ENCODE data around the gene PRSS48. TPM values are rescaled to one million over a fixed set of nuclear protein-coding genes. Genes with fewer than 3 reads are reported as not detected.

Gene PRSS48
- total RNA-seq, 1 experiment from 2014 or later: not detected

DNA sequence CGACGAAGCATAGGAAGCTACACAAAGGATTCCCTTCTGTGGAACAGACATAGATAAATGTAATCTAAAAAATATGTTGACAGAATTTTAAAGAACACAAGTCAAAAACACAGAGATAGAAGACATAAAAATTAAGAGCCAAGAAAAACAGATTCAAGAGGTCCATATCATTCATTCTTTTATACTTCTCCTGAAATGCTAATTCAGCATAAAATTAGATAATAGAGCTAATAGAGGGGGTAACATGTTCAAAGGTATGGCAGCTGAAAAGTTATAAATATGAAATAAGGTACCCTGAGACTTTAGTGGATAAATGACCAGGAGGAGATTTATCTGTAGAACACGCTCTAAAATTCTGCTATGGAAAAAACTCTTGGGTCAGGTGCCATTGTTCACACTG, 37.4 kb upstream of the PRSS48 start:
- no peaks in the 10 kb centered on the region for H3K23me2 ChIP-seq (ENCODE audit: insufficient read length, low read depth, low read length, poor library complexity, severe bottlenecking)
- H3K14ac ChIP-seq (ENCODE audit: insufficient read depth, low read length): no peak overlapping the region
- Mint-ChIP-seq H3K4me1 (peaks cover 23 to 24% of the 10 kb centered on the region in 2 experiments), H3K27ac (no peak overlapping the region), H3K27me3 (ENCODE audit: low read depth) (no peaks in the 10 kb centered on the region), H3K36me3 (ENCODE audit: insufficient read depth in 1 of 3, low read depth in 3 of 3) (peaks cover 10% of the 10 kb centered on the region in 3 experiments; a peak in 5 of 7 replicates), H3K9me3 (no peaks in the 10 kb centered on the region), H3K4me3 (no peak overlapping the region)
- no peaks in the 10 kb centered on the region for H4K20me1 ChIP-seq (ENCODE audit: control insufficient read depth, insufficient read depth, insufficient read length)
- no peak overlapping the region for H3K4ac ChIP-seq (ENCODE audit: low read depth, low read length)
- no peak for TF ChIP-seq CTCF (conservative IDR thresholded peaks at IDR 0.05)
- no peak overlapping the region for H2BK20ac ChIP-seq (ENCODE audit: low read depth, low read length, poor library complexity, severe bottlenecking)
- no peak overlapping the region for H3K9ac ChIP-seq (ENCODE audit: extremely low read depth, insufficient read length, low read length)
- H4K5ac ChIP-seq (ENCODE audit: insufficient read length, low read depth, low read length): no peak overlapping the region
- no peak overlapping the region for H2BK120ac ChIP-seq (ENCODE audit: low read depth, low read length, poor library complexity, severe bottlenecking)
- no peak overlapping the region for H2AFZ ChIP-seq (ENCODE audit: low read length)
- no peak overlapping the region for H2AK5ac ChIP-seq (ENCODE audit: insufficient read length, low read length)
- H3T11ph ChIP-seq (ENCODE audit: low read length): no peak overlapping the region
- H3K56ac ChIP-seq (ENCODE audit: insufficient read length, low read depth, low read length): no peak overlapping the region
- no CpG with 5 or more reads among the region's 3 CpGs for WGBS (ENCODE audit: extremely low coverage, insufficient read length, low lambda C conversion rate)
- no peak for DNase-seq
- no peak overlapping the region for H2BK5ac ChIP-seq (ENCODE audit: insufficient read length, low read length)
- H3K4me2 ChIP-seq (ENCODE audit: insufficient read depth, insufficient read length, low read length): no peak overlapping the region
- no peak overlapping the region for H3K18ac ChIP-seq (ENCODE audit: insufficient read length, low read depth, low read length)
- no peaks in the 10 kb centered on the region for H3K27me3 ChIP-seq (ENCODE audit: insufficient read depth, low read length)
- H3K23ac ChIP-seq (ENCODE audit: insufficient read length, low read depth, low read length): no peak overlapping the region
- no peak overlapping the region for H4K8ac ChIP-seq (replicated peaks; ENCODE audit: insufficient read length, low read depth, low read length)
- H3K79me2 ChIP-seq (ENCODE audit: insufficient read depth, low read length): no peaks in the 10 kb centered on the region; the same call in 1 of the 2 replicates
- no peak overlapping the region for H2BK15ac ChIP-seq (ENCODE audit: low read depth, low read length)
- H3K4me1 ChIP-seq (ENCODE audit: insufficient read depth, low read length): no peaks in the 10 kb centered on the region
- H3K27ac ChIP-seq (ENCODE audit: insufficient read length, low read depth, low read length): no peak overlapping the region
- H3K9me3 ChIP-seq (ENCODE audit: control insufficient read depth, low read depth, low read length): no peaks in the 10 kb centered on the region
- H4K91ac ChIP-seq (ENCODE audit: insufficient read length, low read depth, low read length): no peak overlapping the region
- peaks cover 3% of the 10 kb centered on the region for H3K79me1 ChIP-seq (ENCODE audit: insufficient read depth, low read depth, low read length, poor library complexity, severe bottlenecking)
- H2BK12ac ChIP-seq (ENCODE audit: insufficient read length, low read depth, low read length): no peak overlapping the region

Measured in H9 (cell line).